Lower leg skin (tissue), 3 donors: ENCODE results near the gene NUDT3.

Experiments used
- POLR2A ChIP-seq, 2 donors: fragments of 450-650 bp; IDR thresholded peaks; one replicate each; pipeline ENCODE4 v1.6.1; 2016 to 2017; ENCODE audit warnings: antibody characterized with exemption in 2 of 2, mild to moderate bottlenecking in 1 of 2, moderate library complexity in 1 of 2
- TF ChIP-seq, protein P1 (sequence below), 3 donors: fragments of 450-650 bp; IDR thresholded peaks; one replicate each; pipeline ENCODE4 v1.5.1; 2016; ENCODE audit warnings: antibody characterized with exemption in 3 of 3, mild to moderate bottlenecking in 3 of 3, moderate library complexity in 2 of 3

DNA sequence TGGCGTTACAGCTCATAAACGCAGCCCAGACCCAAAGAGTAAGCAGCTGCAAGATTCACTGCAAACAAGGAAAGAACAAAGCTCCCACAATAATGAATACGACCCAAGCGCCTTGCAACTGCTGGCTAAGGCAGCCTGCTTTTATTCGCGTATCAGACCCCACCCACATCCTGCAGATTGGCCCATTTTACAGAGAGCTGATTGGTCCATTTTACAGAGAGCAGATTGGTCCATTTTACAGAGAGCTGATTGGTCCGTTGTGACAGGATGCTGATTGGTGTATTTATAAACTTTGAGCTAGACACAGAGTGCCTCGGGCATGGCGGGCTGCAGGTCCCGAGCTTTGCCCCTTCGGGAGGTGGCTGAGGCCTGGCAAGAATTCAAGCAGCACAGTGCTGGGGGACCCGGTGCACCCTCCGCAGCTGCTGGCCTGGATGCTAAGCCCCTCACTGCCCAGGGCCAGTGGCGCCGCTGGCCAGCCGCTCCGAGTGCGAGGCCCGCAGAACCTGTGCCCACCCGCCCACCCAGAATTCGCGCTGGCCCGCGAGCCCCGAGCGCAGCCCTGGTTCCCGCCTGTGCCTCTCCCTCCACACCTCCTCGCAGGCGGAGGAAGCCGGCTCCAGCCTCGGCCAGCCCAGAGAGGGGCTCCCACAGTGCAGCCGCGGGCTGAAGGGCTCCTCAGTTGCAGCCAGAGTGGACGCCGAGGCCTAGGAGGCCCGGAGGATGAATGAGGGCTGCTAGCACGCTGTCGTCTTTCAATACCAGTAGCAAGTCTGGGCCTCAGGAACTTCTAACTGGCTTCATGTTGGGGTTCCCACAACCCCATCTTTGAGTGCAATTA is 44.6 kb upstream of the NUDT3 start:
- TF ChIP-seq, protein P1, sequence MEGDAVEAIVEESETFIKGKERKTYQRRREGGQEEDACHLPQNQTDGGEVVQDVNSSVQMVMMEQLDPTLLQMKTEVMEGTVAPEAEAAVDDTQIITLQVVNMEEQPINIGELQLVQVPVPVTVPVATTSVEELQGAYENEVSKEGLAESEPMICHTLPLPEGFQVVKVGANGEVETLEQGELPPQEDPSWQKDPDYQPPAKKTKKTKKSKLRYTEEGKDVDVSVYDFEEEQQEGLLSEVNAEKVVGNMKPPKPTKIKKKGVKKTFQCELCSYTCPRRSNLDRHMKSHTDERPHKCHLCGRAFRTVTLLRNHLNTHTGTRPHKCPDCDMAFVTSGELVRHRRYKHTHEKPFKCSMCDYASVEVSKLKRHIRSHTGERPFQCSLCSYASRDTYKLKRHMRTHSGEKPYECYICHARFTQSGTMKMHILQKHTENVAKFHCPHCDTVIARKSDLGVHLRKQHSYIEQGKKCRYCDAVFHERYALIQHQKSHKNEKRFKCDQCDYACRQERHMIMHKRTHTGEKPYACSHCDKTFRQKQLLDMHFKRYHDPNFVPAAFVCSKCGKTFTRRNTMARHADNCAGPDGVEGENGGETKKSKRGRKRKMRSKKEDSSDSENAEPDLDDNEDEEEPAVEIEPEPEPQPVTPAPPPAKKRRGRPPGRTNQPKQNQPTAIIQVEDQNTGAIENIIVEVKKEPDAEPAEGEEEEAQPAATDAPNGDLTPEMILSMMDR (IDR thresholded peaks at IDR 0.05): no peak
- TF ChIP-seq POLR2A (IDR thresholded peaks at IDR 0.05): no peak
